Colonic mucosa (tissue), 4 donors: Measurements from ENCODE around the gene KCNB1. TPM values are rescaled to one million over a fixed set of nuclear protein-coding genes. Genes with fewer than 3 reads are reported as not detected.

Experiments
- DNase-seq: peaks from one replicate; pipeline ENCODE4 v3.0.0-alpha.2; 2020
- H3K27ac ChIP-seq: fragments of 200-600 bp; one replicate; pipeline ENCODE4 v1.8.0; 2021
- H3K27me3 ChIP-seq: fragments of 200-600 bp; one replicate; pipeline ENCODE4 v1.8.0; 2021
- H3K36me3 ChIP-seq: fragments of 200-600 bp; one replicate; pipeline ENCODE4 v1.8.0; 2021
- H3K4me1 ChIP-seq: fragments of 200-600 bp; one replicate; pipeline ENCODE4 v1.8.0; 2021; ENCODE audit warnings: mild to moderate bottlenecking
- H3K4me3 ChIP-seq: fragments of 200-600 bp; one replicate; pipeline ENCODE4 v1.8.0; 2021
- H3K9ac ChIP-seq, 2 donors: one replicate each; pipeline ENCODE4 v1.7.0; 2013; ENCODE audit warnings: control low read depth in 2 of 2, low read depth in 2 of 2, low read length in 2 of 2
- H3K9me3 ChIP-seq: fragments of 200-600 bp; one replicate; pipeline ENCODE4 v1.8.0; 2021
- intact Hi-C: fragments of 100-400 bp; cut with DNase I; formaldehyde crosslinking; loops from one replicate; pipeline ENCODE4 v1.14.1; 2022
- total RNA-seq, 2 donors: library from RNA; stranded (reverse); fragmentation: NEBNext Ultra II Directional in 1 of 2; extraction: Animal tissue kit (Norgen Biotek cat#: 25700) in 1 of 2; gene quantifications; one replicate each; pipeline ENCODE4 v1.2.1, GENCODE V29; 2021
- TF ChIP-seq, protein P1 (sequence below): fragments of 200-600 bp; IDR thresholded peaks from one replicate; pipeline ENCODE4 v1.8.0; 2022; ENCODE audit warnings: antibody characterized with exemption, mild to moderate bottlenecking
- donor health status: healthy.
- donor health status: DM: no; HTN: no; CAD: no.
- donor health status: DM: no; HTN: no; CAD: no.

The KCNB1 gene
- total RNA-seq, 2 donors from 2014 or later: 0.37 to 1.9 TPM

DNA sequence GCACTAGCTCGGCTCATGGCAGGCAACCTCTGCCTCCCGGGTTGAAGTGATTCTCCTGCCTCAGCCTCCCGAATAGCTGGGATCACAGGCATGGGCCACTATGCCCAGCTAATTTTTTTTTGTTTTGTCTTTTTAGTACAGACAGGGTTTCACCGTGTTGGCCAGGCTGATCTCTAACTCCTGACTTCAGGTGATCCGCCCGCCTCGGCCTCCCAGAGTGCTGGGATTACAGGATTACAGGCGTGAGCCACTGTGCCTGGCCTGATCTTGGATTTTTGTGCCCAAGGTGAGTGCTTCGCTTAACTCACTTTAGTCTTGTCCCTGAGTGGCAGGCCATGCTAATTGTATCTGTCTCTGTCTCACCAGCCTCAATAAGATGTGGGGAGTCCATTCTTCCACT is 78.6 kb downstream of the KCNB1 start:
- Histone ChIP-seq H3K4me3 (no peak overlapping the region), H3K36me3 (no peaks in the 10 kb centered on the region), H3K27me3 (no peaks in the 10 kb centered on the region), H3K9ac (no peak overlapping the region), H3K27ac (no peak overlapping the region), H3K9me3 (no peaks in the 10 kb centered on the region), H3K4me1 (no peaks in the 10 kb centered on the region)
- intact Hi-C loops: no loop called here
- TF ChIP-seq, protein P1, sequence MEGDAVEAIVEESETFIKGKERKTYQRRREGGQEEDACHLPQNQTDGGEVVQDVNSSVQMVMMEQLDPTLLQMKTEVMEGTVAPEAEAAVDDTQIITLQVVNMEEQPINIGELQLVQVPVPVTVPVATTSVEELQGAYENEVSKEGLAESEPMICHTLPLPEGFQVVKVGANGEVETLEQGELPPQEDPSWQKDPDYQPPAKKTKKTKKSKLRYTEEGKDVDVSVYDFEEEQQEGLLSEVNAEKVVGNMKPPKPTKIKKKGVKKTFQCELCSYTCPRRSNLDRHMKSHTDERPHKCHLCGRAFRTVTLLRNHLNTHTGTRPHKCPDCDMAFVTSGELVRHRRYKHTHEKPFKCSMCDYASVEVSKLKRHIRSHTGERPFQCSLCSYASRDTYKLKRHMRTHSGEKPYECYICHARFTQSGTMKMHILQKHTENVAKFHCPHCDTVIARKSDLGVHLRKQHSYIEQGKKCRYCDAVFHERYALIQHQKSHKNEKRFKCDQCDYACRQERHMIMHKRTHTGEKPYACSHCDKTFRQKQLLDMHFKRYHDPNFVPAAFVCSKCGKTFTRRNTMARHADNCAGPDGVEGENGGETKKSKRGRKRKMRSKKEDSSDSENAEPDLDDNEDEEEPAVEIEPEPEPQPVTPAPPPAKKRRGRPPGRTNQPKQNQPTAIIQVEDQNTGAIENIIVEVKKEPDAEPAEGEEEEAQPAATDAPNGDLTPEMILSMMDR: no peak
- no peak for DNase-seq

DNA sequence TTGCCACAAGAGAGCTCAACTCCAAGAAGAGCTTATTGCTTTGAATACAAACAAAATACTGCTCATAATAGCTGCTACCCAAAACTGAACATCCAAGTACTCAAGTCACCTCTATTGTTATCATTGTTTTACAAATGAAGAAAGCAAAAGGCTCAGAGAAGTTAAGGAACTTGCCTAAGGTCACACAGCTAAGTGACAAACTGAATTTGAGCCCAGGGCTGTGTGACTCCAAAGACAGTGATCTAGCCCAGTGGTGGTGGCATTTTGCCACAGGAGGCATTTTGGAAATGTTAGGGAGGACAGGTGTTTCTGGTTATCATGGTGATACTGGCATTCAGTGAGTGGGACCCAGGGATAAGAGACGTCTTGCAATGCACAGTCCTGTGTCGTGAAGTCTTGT is 79.5 kb downstream of the KCNB1 start:
- Histone ChIP-seq H3K27me3 (no peaks in the 10 kb centered on the region), H3K9me3 (no peaks in the 10 kb centered on the region), H3K36me3 (no peaks in the 10 kb centered on the region), H3K9ac (no peak overlapping the region), H3K4me3 (no peak overlapping the region), H3K4me1 (no peaks in the 10 kb centered on the region), H3K27ac (no peak overlapping the region)
- TF ChIP-seq, protein P1: no peak
- intact Hi-C loops: no loop called here
- no peak for DNase-seq

DNA sequence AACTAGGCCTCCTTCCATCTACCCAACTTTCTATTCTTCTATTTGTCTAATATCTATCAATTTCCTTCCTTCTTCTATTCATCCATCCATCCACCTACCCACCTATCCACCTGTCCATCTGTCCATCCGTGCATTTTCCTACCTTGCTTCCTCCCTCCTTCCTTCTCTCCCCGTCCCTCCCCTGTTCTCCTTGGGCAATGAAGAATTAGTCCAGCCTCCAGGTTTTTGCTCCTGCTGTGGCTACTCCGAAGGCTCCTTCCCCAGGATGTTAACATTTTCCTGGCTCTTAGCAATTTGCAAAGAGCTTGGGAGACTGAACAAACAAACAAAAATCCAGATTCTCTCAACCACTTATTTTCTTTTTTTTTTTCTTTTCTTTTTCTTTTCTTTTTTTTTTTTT is 81.6 kb downstream of the KCNB1 start:
- no peak for DNase-seq
- no peak overlapping the region for H3K9ac ChIP-seq
- no peak overlapping the region for H3K27ac ChIP-seq
- TF ChIP-seq, protein P1: no peak
- H3K27me3 ChIP-seq: no peaks in the 10 kb centered on the region
- no peaks in the 10 kb centered on the region for H3K9me3 ChIP-seq
- no peaks in the 10 kb centered on the region for H3K4me1 ChIP-seq
- H3K36me3 ChIP-seq: no peaks in the 10 kb centered on the region
- H3K4me3 ChIP-seq: no peak overlapping the region
- intact Hi-C loops: no loop called here

DNA sequence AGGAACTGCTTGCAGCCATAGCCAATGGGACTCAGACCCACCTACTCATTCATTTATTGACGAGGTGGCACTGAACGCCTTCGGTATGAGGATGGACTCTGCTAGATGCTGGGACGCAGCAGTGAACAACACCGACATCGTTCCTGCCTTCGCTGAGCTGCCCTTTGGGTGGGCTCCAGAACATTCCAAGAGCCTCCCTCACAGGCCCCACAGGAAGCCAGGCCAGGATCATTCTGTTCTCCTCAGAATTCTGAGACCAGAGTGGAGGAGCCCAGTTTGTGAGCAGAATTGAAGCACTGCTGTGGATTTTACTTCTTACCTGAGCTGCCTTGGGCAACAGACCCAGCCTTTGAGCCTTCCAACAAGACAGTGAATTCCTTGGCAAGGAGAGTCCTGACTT is 82.1 kb downstream of the KCNB1 start:
- H3K27me3 ChIP-seq: no peaks in the 10 kb centered on the region
- intact Hi-C loops: no loop called here
- no peaks in the 10 kb centered on the region for H3K9me3 ChIP-seq
- no peak overlapping the region for H3K9ac ChIP-seq
- no peak for DNase-seq
- TF ChIP-seq, protein P1: no peak
- no peak overlapping the region for H3K27ac ChIP-seq
- no peaks in the 10 kb centered on the region for H3K4me1 ChIP-seq
- no peaks in the 10 kb centered on the region for H3K36me3 ChIP-seq
- H3K4me3 ChIP-seq: no peak overlapping the region

DNA sequence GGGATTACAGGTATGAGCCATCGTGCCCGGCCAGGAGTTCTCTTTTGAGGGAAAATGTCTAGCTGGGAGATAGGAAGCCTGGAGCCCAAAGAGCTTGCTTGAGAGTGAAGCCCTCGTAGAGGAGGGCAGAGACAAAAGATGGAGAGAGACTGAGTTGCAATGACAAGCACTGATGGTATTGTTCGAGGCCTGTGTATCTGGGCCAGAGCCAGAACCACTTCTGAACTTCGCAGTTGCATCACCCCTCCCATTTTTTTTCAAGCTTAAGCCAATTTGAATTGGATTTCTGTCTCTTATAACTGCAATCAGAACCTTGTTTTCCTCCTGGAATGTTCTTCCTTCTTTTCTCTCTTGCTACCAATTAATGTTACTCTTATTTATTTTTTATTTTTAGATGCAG is 83.1 kb downstream of the KCNB1 start:
- intact Hi-C loops: no loop called here
- no peak overlapping the region for H3K9ac ChIP-seq
- no peaks in the 10 kb centered on the region for H3K4me1 ChIP-seq
- no peak for DNase-seq
- no peak overlapping the region for H3K27ac ChIP-seq
- H3K9me3 ChIP-seq: no peaks in the 10 kb centered on the region
- H3K4me3 ChIP-seq: no peak overlapping the region
- TF ChIP-seq, protein P1: no peak
- H3K27me3 ChIP-seq: no peaks in the 10 kb centered on the region
- no peaks in the 10 kb centered on the region for H3K36me3 ChIP-seq
